Right lobe of liver (tissue), 6 donors: ENCODE results near the gene PLLP. TPM values are rescaled to one million over a fixed set of nuclear protein-coding genes. Genes with fewer than 3 reads are reported as not detected.

Experiments used
- ATAC-seq, 4 donors: fragments of 200-7000 bp; cut with Tn5 transposase; one replicate each; pipeline ENCODE4 v1.9.1; 2020; ENCODE audit warnings: mild to moderate bottlenecking in 4 of 4, moderate library complexity in 4 of 4
- DNase-seq, 3 donors: peaks; one replicate each; pipeline ENCODE4 v3.0.0-alpha.2; 2020
- H3K27ac ChIP-seq, 3 donors: fragments of 200-600 bp; one replicate each; pipeline ENCODE4 v1.8.0; 2022
- H3K27me3 ChIP-seq, 2 donors: fragments of 200-600 bp; one replicate each; pipeline ENCODE4 v1.8.0; 2022
- H3K36me3 ChIP-seq, 4 donors: fragments of 200-600 bp; sonication (generic) in 1 of 4; one replicate each; pipeline versions ENCODE4 v1.5.1 to v1.8.0; 2017 to 2022; ENCODE audit warnings: control low read depth in 1 of 4
- H3K4me1 ChIP-seq, 4 donors: fragments of 200-600 bp; sonication (generic) in 1 of 4; one replicate each; pipeline versions ENCODE4 v1.5.1 to v1.8.0; 2017 to 2022; ENCODE audit warnings: control low read depth in 1 of 4
- H3K4me3 ChIP-seq, 3 donors: fragments of 200-600 bp; one replicate each; pipeline ENCODE4 v1.8.0; 2022
- H3K9me3 ChIP-seq, 4 donors: fragments of 200-600 bp; sonication (generic) in 1 of 4; one replicate each; pipeline versions ENCODE4 v1.5.1 to v1.8.0; 2017 to 2022; ENCODE audit warnings: control low read depth in 1 of 4
- CTCF ChIP-seq, 4 donors: fragments of 200-600 bp in 3 of 4; fragments of 450-650 bp in 1 of 4; IDR thresholded peaks; one replicate each; pipeline versions ENCODE4 v1.5.1 to v1.8.0; 2016 to 2022; ENCODE audit warnings: antibody characterized with exemption in 4 of 4, mild to moderate bottlenecking in 2 of 4
- POLR2A ChIP-seq: fragments of 450-650 bp; IDR thresholded peaks from one replicate; pipeline ENCODE4 v1.6.1; 2017; ENCODE audit warnings: antibody characterized with exemption, mild to moderate bottlenecking
- WGBS: methylation state at CpG from one replicate; pipeline ENCODE4 v1.1.6; 2018; ENCODE audit warnings: low coverage, low lambda C conversion rate; ENCODE audit not compliant: insufficient coverage; ENCODE audit errors: missing lambda C conversion rate; 5-methylcytosine and 5-hydroxymethylcytosine counted together
- intact Hi-C, 2 donors: fragments of 100-400 bp; cut with DNase I; formaldehyde crosslinking; loops; one replicate each; pipeline versions ENCODE4 v1.11.2 to v1.14.1; 2022
- total RNA-seq, 6 experiments: library from RNA; depleted of rRNA in 2 of 6; stranded (reverse); fragments of >200 nt in 2 of 6; fragmentation: NEBNext Ultra II Directional in 3 of 6; extraction: Animal tissue kit (Norgen Biotek cat#: 25700) in 3 of 6; gene quantifications; one replicate each; pipeline versions ENCODE4 v1.1.0 to v1.2.4, GENCODE V29; 2016 to 2023
- donor health status: DM: no; HTN: yes; CAD: no.
- donor health status: DM: no; HTN: no; CAD: no.
- donor health status: DM: no; HTN: no; CAD: no.
- donor health status: DM: no; HTN: yes; CAD: no.
- donor health status: DM: no; HTN: yes; CAD: no.

The PLLP gene
- total RNA-seq, 6 experiments from 2014 or later = 2.1 to 7.4 (median 3.8) TPM

- intact Hi-C loops = no loop called here
- Histone ChIP-seq H3K9me3 (no peaks in the 10 kb centered on the region), H3K4me3 (no peak overlapping the region), H3K4me1 (peaks cover 0 to 7% (median 3%) of the 10 kb centered on the region in 4 donors), H3K27ac (no peak overlapping the region), H3K36me3 (no peaks in the 10 kb centered on the region), H3K27me3 (no peaks in the 10 kb centered on the region)
- TF ChIP-seq POLR2A (no peak), CTCF (IDR thresholded peaks at IDR 0.05) (no peak)
- ATAC-seq (no peak), DNase-seq (peak in 2 of 3 donors; percentile 45 to 46)
- WGBS = 98% methylated on average over 9 of the region's 18 CpGs
Observed at GRCh38 chr16:57258226-57258909, 26.1 kb downstream of the PLLP start.

GRCh38 chr16:57257455-57258070 lies 26.9 kb downstream of the PLLP start:
- ATAC-seq = peak in 1 of 4 donors; percentile 49
- peak in 2 of 3 donors; percentile 54 to 70 for DNase-seq
- no peak overlapping the region for H3K27ac ChIP-seq
- intact Hi-C loops = no loop called here
- H3K36me3 ChIP-seq = no peaks in the 10 kb centered on the region
- H3K4me1 ChIP-seq = peaks cover 0 to 14% (median 7%) of the 10 kb centered on the region in 4 donors
- WGBS = 43% methylated on average over 8 of the region's 13 CpGs
- H3K27me3 ChIP-seq = no peaks in the 10 kb centered on the region
- no peaks in the 10 kb centered on the region for H3K9me3 ChIP-seq
- TF ChIP-seq CTCF (IDR thresholded peaks at IDR 0.05) = no peak
- TF ChIP-seq POLR2A = no peak
- no peak overlapping the region for H3K4me3 ChIP-seq

GRCh38 chr16:57256601-57257395 lies 27.7 kb downstream of the PLLP start:
- H3K27me3 ChIP-seq = no peaks in the 10 kb centered on the region
- TF ChIP-seq CTCF (IDR thresholded peaks at IDR 0.05) (no peak), POLR2A (no peak)
- ATAC-seq = no peak
- H3K9me3 ChIP-seq = no peaks in the 10 kb centered on the region
- intact Hi-C loops = no loop called here
- peak in 2 of 3 donors; percentile 37 to 39 for DNase-seq
- H3K4me3 ChIP-seq = no peak overlapping the region
- no peak overlapping the region for H3K27ac ChIP-seq
- H3K36me3 ChIP-seq = peaks cover 0 to 3% (median 0%) of the 10 kb centered on the region in 4 donors
- WGBS = 73% methylated on average over 3 of the region's 16 CpGs
- peaks cover 0 to 18% (median 8%) of the 10 kb centered on the region in 4 donors for H3K4me1 ChIP-seq

- H3K36me3 ChIP-seq = peaks cover 0 to 11% (median 0%) of the 10 kb centered on the region in 4 donors
- 81% methylated on average over 7 of the region's 10 CpGs for WGBS
- H3K27ac ChIP-seq = no peak overlapping the region
- H3K27me3 ChIP-seq = no peaks in the 10 kb centered on the region
- DNase-seq (peak in 2 of 3 donors; percentile 13 to 20), ATAC-seq (no peak)
- H3K4me1 ChIP-seq = peaks cover 0 to 24% (median 9%) of the 10 kb centered on the region in 4 donors
- no peaks in the 10 kb centered on the region for H3K9me3 ChIP-seq
- TF ChIP-seq CTCF (IDR thresholded peaks at IDR 0.05) (no peak), POLR2A (no peak)
- no peak overlapping the region for H3K4me3 ChIP-seq
- intact Hi-C loops = no loop called here
Observed at GRCh38 chr16:57255686-57256415, 28.6 kb downstream of the PLLP start.
